Camera-type eye (tissue), 1 donor: ENCODE data around the gene FUT8. TPM values are rescaled to one million over a fixed set of nuclear protein-coding genes. Genes with fewer than 3 reads are reported as not detected.

Experiments used
- total RNA-seq: library from RNA; depleted of rRNA; stranded (reverse); fragments of >200 nt; gene quantifications from one replicate; pipeline ENCODE4 v1.2.3, GENCODE V29; 2014

Gene FUT8
- total RNA-seq, result 71.4 TPM

DNA sequence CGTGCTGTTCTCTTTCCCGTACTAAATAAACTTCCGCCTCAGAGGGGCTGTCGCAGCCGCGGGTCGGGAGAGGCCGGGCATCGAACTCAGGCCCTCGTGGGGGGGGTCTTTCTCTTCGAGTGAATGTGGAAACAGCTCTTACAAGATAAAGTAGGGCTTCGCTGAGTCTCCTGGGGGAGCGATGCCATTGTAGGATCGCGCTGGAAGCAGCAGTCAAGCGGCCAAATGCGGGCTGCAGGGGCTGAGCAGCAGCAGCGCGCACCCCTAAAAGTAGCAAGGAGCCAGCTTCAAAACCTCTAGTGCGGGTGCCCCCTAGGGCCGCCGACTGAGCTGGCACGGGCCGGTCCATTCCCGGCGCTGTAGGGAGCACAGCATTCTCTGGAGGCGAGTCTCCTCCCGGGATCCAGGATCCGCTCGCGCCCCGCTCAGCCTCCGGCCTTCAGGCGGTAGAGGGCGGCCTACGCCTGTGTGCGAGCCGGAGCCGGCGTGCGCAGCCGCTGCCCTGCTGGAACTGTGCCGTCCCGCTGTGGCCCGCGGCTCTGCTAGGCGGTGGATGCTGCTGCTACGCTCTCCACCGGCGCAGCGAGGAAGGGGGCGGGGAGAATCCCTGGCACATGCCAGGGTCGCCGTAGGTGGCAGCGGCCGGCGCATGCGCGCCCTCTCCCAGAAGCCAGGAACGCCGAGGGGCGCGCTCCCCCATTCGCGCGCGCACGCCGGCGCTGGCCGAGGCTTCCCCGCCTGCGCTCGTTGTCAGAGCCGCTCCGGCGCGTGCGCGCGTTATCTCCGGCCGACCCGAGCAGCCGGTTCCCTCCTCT, at the start of gene FUT8:
TSS of gene FUT8 (plus strand) at position 699 of the 815 bp plus-strand sequence. CDS start 148,834 bp downstream, outside the sequence.

